ENCODE data around the gene FGF5.

- TF ChIP-seq TAF1 (IDR thresholded peaks at IDR 0.05; ENCODE audit: low read depth, low read length): no peak
- no peak for TF ChIP-seq POLR2AphosphoS5 (IDR thresholded peaks at IDR 0.05; ENCODE audit: low read depth, low read length)
These were observed 68.7 kb downstream of the FGF5 start for GRCh38 chr4:80335226-80335553.

All from GM12891 (cell line).